Stimulated activated CD4-positive, alpha-beta T cell treated with anti-CD3 and anti-CD28 coated beads, Interleukin-4, amount 100 ng/mL, for 48 hours (primary cell): ENCODE data around the gene TKT.
"Not testable (repeated sequence)": the region's sequence is repeated elsewhere in the genome, so short reads cannot be mapped to it uniquely, and the experiment has no call there.

Source experiments
- DNase-seq, 2 donors: peaks; one replicate each; pipeline ENCODE4 v3.0.0-alpha.2; 2020; ENCODE audit warnings: low read depth in 2 of 2

Gene TKT

GRCh38 chr3:53260286-53260785 lies 4.5 kb upstream of the TKT start:
- DNase-seq = no peak

GRCh38 chr3:53259427-53260259 lies 3.8 kb upstream of the TKT start:
- no peak for DNase-seq

DNA sequence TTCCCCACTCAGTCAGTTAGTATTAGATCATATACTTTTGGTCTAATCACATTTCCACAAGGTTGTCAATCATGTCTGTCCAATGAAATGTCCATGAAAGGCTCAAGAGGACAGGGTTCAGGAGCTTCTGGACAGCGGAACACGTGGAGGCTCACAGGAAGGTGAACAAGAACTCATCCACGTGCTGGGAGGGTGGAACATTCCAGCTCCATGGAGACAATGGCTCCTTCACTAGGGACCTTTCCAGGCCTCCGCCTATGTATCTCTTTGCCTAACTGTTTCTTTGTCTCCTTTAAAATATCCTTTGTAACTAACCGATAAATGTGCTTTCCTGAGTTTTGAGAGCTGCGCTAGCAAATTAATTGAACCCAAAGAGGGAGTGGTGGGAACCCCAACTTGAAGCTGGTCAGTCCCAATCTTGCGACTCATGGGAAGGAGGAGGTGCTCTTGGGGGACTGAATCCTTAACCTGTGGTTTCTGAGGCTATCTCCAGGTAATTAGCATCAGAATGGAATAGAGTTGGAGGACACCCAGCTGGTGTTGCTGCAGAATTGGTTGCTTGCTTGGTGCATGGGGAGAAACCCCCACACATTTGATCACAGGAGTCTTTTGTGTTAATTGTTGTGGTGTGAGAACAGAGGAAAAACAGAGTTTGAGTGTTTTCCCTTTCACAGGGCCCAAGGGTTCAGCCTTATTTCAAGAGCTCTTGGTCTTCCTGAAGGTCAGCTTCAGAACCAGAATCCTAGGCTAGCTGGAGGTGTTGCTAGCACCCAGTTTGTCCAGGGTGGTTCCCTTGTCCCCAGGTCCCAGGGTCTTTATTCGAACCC lies 3.0 kb upstream of the TKT start:
- DNase-seq = no peak

DNA sequence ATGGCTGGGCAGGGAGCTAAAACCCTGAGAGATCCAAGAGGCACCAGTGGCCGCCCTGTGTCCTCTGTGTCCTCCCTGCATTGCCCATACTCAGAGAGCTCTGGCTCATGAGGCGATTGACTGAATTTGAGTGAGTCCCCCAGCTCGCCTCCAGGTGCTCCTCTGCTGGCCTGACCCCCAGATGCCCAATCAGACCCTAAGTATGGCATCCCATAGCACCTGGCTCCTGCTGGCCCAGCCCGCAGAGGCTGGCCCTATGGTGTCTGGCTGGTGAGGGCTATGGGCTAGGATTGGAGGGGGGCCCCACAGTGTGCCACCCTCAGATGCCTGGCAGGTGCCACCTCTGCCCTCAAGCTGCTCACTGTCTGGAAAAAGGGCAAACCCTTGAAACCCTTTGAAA lies 1.6 kb upstream of the TKT start:
- DNase-seq = no peak

- DNase-seq = no peak
Measured at GRCh38 chr3:53256704-53257055, 858 bp upstream of the TKT start.

- peak; percentile 21 to 22 for DNase-seq
Measured at GRCh38 chr3:53255423-53255774, 423 bp downstream of the TKT start.

DNA sequence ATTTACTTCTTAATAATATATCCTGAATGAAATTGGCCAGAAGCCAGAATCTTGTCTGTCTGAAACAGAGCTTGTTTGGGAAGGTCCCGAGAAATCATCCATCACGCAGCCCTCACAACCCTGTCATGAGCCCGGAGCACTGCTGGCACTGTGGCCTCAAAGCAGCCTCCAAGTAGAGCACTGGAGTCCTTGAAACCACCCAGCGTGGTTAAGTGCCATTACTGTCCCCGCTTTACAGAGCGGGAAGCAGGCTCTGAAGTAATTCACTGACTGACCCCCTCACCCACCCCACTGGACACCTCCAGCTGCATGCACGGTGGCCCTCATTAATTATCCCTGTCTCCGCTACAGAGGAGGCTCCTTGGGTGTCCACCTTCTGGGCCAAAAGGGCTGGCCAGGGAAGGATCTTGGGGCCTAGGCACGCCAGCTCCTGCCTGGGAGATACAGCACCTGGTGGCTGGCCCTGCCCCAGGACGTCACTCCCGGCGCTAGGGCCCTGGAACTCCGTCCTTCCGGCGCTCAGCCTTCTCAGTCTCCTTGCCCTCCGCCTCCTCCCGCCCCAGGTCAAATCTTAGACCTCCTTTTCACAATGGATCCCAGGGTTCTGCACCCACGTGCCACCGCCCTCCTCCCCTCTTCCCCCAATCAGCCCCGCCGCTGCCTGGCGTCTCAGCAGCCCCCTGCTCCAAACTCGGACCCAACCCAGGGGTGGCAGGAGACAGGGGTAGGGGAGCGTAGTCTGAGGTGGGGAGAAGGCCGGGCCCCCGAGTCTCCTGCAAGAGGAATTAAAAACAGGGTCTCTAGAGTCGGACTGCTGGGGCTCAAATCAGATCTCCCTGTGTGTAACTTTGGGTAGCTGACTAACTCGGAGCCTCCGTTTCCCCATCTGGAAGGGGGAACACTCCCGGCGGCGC lies 1.1 kb downstream of the TKT start:
- DNase-seq = peak; percentile 45 to 56

- no peak for DNase-seq
Measured at GRCh38 chr3:53253707-53254508, 1.9 kb downstream of the TKT start.

DNA sequence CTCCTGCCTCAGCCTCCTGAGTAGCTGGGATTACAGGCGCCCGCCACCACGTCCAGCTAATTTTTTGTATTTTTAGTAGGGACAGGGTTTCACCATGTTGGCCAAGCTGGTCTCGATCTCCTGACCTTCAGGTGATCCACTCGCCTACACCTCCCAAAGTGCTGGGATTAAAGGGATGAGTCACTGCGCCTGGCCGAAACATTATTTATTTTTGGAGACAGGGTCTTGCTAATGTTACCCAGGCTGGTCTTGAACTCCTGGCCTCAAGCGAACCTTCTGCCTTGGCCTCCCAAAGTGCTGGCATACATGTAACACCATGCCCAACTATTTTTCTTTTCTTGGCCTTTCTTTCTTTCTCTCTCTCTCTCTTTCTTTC lies 2.9 kb downstream of the TKT start:
- DNase-seq = not testable (repeated sequence)

DNA sequence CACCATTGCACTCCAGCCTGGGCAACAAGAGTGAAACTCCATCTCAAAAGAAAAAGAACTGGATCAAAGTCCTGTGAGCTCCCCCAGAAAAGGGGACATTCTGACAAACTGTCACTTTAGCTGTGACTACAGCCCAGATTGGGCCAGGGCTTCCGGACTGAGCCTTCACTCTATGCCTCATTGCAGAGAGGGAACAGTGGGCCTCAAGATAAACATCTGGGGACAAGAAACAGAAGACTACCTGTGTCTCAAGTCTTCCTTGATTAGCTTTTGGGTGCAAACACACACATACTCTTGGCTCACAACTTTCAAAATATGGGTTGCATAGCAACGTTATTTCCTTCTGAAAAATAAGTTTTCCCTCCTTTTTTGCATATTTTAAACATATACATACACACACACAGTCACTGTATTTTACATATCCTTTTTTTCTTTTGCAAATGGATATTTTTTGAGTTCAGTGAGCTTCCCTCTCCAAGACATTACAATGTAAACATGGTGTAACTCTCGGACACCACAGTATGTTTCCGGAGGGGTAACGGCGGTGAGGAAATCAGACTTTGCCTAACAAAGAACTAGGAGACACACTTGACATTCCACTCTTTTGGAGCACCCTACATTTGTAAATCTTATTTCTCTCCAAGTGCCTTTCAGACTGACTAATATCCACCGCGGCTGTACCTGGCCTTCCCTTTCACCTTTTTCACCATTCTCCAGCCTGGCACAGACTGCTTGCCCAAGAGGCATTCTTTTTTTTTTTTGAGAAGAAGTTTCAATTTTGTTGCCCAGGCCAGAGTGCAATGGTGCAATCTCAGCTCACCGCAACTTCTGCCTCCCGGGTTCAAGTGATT lies 3.5 kb downstream of the TKT start:
- DNase-seq = no peak

- no peak for DNase-seq
Measured at GRCh38 chr3:53250881-53251605, 4.8 kb downstream of the TKT start.

DNA sequence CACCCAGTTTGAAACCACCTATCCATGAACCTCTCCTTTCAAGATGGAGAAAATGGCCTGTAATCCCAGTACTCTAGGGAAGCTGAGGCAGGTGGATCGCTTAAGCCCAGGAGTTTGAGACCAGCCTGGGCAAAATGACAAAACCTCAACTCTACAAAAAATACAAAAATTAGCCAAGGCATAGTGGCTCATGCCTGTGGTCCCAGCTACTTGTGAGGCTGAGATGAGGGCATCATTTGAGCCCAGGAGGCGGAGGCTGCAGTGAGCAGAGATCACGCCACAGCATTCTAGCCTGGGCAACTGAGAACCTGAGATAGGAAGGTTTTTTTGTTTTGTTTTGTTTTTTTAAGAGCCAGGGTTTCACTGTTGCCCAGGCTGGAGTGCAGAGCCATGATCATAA lies 5.4 kb downstream of the TKT start:
- no peak for DNase-seq

GRCh38 chr3:53248161-53248560 lies 7.7 kb downstream of the TKT start:
- DNase-seq = no peak

DNA sequence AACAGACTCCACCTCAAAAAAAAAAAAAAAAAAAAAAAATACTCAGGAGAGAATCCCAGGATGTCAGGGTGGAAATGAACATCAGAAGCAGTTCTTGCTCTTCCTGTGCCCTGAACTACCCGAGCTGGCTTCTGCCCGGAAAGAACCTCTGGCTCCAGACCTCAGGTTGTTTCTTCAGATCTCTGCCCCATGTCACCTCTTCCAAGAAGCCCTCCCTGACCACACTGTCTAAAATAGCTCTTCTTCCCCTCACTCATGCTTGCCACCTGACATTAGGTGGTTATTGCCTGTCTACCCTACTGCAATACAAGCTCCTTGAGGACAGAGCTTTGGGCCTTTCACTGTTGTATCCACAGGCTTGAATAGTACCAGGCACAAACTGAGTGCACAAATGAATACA lies 8.2 kb downstream of the TKT start:
- no peak for DNase-seq

- DNase-seq = no peak
Measured at GRCh38 chr3:53244271-53244670, 11.6 kb downstream of the TKT start.

GRCh38 chr3:53243785-53244184 lies 12.0 kb downstream of the TKT start:
- DNase-seq = no peak

DNA sequence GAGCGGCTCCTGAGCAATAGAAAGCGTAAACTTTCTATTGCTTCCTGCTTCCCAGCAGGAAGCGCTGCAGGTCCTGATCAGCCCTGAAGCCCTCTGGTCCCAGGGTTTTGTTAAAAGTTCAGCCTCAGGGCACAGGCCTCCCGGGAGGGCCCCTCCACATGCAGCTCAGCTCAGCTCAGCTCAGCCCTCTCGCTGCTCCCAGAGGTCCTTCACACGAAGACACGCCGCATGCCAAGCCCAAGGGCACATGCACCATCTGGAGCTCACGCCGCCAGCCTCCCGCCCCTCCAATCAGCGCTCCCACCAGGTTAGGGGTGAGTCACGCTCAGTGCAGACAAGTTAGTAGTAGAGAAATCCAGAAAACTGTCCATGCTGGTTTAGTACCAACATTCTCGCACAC lies 12.7 kb downstream of the TKT start:
- DNase-seq = no peak

DNA sequence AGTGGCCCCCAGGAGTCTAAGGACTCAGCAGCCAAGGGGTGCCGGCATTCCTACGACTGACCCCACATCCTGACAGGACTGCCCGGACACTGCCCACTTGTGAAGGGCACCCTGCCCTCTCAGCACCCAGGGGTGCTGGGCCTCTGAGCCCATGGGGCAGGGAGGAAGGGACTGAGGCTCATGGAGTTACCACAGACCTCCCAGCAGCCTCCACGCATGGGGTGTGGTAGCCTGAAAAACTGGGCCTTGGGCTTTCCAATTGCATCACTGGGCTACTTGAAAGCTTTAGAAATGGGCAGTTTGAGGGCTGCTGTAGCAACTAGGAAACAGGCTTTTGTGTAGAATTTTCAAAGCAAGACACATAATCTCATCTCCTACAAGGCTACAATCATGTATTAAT lies 13.2 kb downstream of the TKT start:
- no peak for DNase-seq

DNA sequence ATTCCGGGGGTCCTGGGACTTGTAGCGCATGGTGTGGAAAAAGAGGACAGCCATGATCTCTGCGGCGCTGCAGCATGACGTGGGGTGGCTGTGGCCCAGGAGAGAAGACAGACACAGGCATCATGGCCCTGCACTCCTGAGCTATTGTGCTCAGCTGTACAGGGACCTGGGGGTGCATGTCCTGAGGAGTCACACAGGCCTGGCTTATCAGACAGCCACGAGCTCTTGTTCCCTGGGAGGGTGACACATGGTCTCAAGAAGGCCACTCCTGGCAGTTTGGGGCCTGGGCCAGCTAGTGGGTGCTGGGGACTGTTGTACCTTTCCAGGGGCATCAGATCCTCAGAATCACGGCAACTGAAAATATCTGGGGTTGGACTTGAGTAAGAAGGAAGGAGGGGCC lies 13.7 kb downstream of the TKT start:
- DNase-seq = no peak
